GM13976 (cell line): ENCODE data around the gene COMP.
"Not testable (repeated sequence)": the region's sequence is repeated elsewhere in the genome, so short reads cannot be mapped to it uniquely, and the experiment has no call there.

ENCODE experiments used
- DNase-seq: peaks from one replicate; pipeline ENCODE4 v3.0.0; 2012; ENCODE audit warnings: low spot score
- in situ Hi-C: fragments of 300-500 bp; cut with MboI; formaldehyde crosslinking; loops from one replicate; pipeline ENCODE4 v1.12.0; 2022; ENCODE audit warnings: low sequenced_read_pairs, mixed read lengths, inconsistent platforms; ENCODE audit not compliant: unreplicated experiment
- TF ChIP-seq, protein P1 (sequence below): IDR thresholded peaks from 2 replicates; pipeline ENCODE4 v1.5.1; 2012; ENCODE audit warnings: borderline replicate concordance, mild to moderate bottlenecking; ENCODE audit not compliant: insufficient read depth; ENCODE audit errors: extremely low read depth, missing control alignments, control extremely low read depth

Gene COMP

GRCh38 chr19:18736415-18737336 is 54.4 kb downstream of the COMP start:
- in situ Hi-C loops, result no loop called here
- TF ChIP-seq, protein P1, sequence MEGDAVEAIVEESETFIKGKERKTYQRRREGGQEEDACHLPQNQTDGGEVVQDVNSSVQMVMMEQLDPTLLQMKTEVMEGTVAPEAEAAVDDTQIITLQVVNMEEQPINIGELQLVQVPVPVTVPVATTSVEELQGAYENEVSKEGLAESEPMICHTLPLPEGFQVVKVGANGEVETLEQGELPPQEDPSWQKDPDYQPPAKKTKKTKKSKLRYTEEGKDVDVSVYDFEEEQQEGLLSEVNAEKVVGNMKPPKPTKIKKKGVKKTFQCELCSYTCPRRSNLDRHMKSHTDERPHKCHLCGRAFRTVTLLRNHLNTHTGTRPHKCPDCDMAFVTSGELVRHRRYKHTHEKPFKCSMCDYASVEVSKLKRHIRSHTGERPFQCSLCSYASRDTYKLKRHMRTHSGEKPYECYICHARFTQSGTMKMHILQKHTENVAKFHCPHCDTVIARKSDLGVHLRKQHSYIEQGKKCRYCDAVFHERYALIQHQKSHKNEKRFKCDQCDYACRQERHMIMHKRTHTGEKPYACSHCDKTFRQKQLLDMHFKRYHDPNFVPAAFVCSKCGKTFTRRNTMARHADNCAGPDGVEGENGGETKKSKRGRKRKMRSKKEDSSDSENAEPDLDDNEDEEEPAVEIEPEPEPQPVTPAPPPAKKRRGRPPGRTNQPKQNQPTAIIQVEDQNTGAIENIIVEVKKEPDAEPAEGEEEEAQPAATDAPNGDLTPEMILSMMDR, result no peak
- DNase-seq, result no peak

- in situ Hi-C loops, result no loop called here
- TF ChIP-seq, protein P1, result no peak
- no peak for DNase-seq
These were observed 55.4 kb downstream of the COMP start for GRCh38 chr19:18735752-18736151.

DNA sequence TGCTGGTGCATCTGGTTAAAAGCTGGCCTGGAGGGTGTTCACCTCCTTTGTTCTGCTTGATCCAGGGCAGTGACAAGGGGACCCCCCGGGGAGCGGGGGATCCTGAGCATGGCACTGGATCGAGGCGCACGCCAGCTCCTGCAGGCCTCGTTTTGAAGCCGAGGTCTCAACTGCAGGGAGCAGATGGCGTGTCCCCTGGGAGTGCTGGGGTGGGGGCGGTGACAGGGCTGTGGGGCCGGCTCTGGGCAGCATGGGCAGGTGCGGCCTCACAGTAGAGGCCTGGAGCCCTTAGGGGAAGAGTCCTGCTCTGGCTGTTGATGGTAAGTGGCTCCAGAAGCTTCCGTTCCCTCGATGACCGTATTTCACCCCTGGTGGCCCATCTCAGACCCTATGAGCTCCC is 55.8 kb downstream of the COMP start:
- TF ChIP-seq, protein P1, result no peak
- in situ Hi-C loops, result no loop called here
- DNase-seq, result no peak

DNA sequence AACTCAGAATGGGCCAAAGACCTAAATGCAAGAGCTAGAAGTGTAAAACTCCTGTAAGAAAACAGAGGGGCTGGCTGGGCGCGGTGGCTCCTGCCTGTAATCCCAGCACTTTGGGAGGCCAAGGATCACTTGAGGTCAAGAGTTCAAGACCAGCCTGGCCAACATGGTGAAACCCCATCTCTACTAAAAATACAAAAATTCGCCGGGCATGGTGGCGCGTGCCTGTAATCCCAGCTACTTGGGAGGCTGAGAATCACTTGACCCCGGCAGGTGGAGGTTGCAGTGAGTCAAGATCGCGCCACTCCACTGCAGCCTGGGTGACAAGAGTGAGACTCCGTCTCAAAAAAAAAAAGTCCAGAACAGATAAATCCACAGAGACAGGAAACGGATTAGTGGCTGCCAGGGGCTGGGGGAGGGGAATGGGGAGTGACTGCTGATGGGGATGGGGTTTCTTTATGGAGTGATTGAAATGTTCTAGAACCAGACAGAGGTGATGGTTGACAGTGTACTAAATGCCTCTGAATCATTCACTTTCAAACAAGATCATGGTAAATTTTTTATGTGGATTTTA is 57.3 kb downstream of the COMP start:
- DNase-seq, in situ Hi-C loops: not testable (repeated sequence)

GRCh38 chr19:18733196-18733647 is 57.9 kb downstream of the COMP start:
- in situ Hi-C loops, result no loop called here
- no peak for DNase-seq
- TF ChIP-seq, protein P1, result no peak
